ENCODE results near the gene RNF130.

The RNF130 gene

DNA sequence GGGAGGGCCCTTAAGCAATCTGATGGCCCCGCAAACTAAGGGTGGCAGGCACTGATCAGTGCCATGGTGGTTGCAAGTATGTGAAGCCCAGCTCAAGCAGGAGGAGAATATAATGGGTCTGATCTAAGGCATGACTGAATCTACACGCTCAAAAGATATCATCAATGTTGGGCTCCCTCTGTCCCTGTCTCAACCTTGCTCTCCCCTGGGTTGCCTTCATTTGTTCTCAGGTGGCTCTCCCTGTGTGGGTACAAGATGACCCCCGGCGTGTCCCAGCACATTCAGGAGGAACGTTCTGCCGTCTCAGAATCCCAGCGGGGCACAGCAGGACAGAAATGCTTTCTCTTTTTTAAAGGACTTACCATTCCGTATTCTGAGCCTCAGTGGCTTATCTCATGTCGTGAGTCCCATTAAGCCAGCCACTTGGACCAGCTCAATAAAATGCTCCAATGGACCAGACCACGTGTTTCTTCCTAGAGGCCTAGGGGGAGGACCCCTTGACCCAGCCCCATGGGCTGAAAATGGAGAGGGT lies 12.0 kb upstream of the RNF130 start:
- no peak overlapping the region for H3K9ac ChIP-seq
- no peaks in the 10 kb centered on the region for H3K27me3 ChIP-seq (ENCODE audit: insufficient read depth, low read depth)
- TF ChIP-seq, protein P1, sequence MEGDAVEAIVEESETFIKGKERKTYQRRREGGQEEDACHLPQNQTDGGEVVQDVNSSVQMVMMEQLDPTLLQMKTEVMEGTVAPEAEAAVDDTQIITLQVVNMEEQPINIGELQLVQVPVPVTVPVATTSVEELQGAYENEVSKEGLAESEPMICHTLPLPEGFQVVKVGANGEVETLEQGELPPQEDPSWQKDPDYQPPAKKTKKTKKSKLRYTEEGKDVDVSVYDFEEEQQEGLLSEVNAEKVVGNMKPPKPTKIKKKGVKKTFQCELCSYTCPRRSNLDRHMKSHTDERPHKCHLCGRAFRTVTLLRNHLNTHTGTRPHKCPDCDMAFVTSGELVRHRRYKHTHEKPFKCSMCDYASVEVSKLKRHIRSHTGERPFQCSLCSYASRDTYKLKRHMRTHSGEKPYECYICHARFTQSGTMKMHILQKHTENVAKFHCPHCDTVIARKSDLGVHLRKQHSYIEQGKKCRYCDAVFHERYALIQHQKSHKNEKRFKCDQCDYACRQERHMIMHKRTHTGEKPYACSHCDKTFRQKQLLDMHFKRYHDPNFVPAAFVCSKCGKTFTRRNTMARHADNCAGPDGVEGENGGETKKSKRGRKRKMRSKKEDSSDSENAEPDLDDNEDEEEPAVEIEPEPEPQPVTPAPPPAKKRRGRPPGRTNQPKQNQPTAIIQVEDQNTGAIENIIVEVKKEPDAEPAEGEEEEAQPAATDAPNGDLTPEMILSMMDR (conservative IDR thresholded peaks at IDR 0.05; ENCODE audit: low read depth, low read length) = no peak
- no peaks in the 10 kb centered on the region for H3K79me2 ChIP-seq (ENCODE audit: insufficient read depth, low read depth)
- H3K27ac ChIP-seq = no peak overlapping the region
- H3K4me2 ChIP-seq = no peak overlapping the region
- no peak overlapping the region for H3K4me3 ChIP-seq (IDR thresholded peaks at IDR 0.05; ENCODE audit: insufficient read depth, low read depth, low read length)
- H3K36me3 ChIP-seq (ENCODE audit: insufficient read depth) = no peaks in the 10 kb centered on the region
- no peaks in the 10 kb centered on the region for H4K20me1 ChIP-seq (ENCODE audit: insufficient read depth)
- peaks cover 3% of the 10 kb centered on the region for H3K4me1 ChIP-seq (ENCODE audit: low read depth, poor library complexity, severe bottlenecking)
- no peak overlapping the region for H2AFZ ChIP-seq (ENCODE audit: low read depth)

DNA sequence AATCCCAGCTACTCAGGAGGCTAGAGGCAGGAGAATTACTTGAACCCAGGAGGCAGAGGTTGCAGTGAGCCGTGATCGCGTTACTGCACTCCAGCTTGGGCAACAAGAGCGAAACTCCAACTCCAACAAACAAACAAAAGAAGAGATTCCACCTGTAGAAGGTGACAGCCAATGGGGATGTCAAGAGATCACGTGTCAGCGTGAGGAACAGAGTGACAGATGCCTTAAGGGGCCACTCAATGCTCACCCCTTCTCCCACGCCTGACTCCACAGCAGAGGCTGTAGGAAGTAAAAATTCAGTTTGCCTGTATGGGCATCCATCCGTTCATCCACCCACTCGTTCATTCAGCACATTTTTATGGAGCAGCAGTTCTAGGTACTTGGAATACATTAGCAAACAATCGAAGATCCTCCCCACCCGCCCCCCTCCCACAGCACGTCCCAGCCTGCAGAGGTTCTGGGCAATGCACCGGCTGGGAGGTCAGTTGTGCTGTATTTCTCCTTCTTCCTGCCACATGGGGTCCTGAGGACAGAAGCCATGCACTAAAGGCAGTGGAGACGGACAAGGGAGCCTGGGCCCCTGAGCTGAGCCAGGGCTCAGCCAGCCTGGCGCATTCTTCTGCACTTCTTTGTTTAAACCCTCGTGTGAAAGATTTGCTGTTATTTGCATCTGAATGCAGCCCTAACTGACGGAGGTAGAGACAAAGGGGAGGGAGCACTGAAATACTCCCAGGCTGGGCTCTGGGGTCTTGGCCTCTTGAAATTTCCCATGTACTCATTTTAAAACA lies 11.3 kb upstream of the RNF130 start:
- Histone ChIP-seq H3K27ac (no peak overlapping the region), H3K4me3 (IDR thresholded peaks at IDR 0.05; ENCODE audit: insufficient read depth, low read depth, low read length) (no peak overlapping the region), H4K20me1 (ENCODE audit: insufficient read depth) (no peaks in the 10 kb centered on the region), H3K4me1 (ENCODE audit: low read depth, poor library complexity, severe bottlenecking) (peaks cover 3% of the 10 kb centered on the region), H3K27me3 (ENCODE audit: insufficient read depth, low read depth) (no peaks in the 10 kb centered on the region), H3K4me2 (no peak overlapping the region), H2AFZ (ENCODE audit: low read depth) (no peak overlapping the region), H3K36me3 (ENCODE audit: insufficient read depth) (no peaks in the 10 kb centered on the region), H3K79me2 (ENCODE audit: insufficient read depth, low read depth) (no peaks in the 10 kb centered on the region), H3K9ac (no peak overlapping the region)
- TF ChIP-seq, protein P1 (conservative IDR thresholded peaks at IDR 0.05; ENCODE audit: low read depth, low read length) = no peak

DNA sequence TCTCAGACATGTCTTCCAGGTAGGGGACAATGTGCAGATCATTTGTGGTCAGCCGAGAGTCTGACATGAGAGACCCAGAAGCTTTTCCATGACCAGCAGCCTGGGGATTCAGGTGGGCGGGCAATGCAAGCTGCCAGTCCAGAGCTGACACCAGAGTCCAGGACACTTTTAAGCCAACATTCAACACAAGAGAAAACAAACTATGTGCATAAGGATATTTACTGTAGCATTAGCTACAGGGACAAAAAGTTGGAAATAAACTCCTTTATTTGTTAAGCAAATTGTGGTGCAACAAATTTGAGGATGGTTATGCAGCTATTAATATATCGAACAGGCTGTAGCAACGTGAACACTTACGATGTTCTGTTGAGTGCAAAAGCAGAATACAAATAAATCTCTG lies 9.9 kb upstream of the RNF130 start:
- H3K79me2 ChIP-seq (ENCODE audit: insufficient read depth, low read depth) = no peaks in the 10 kb centered on the region
- no peak overlapping the region for H3K9ac ChIP-seq
- TF ChIP-seq, protein P1 (conservative IDR thresholded peaks at IDR 0.05; ENCODE audit: low read depth, low read length) = no peak
- peaks cover 3% of the 10 kb centered on the region for H3K4me1 ChIP-seq (ENCODE audit: low read depth, poor library complexity, severe bottlenecking)
- H3K36me3 ChIP-seq (ENCODE audit: insufficient read depth) = no peaks in the 10 kb centered on the region
- no peaks in the 10 kb centered on the region for H3K27me3 ChIP-seq (ENCODE audit: insufficient read depth, low read depth)
- no peak overlapping the region for H3K27ac ChIP-seq
- H3K4me3 ChIP-seq (IDR thresholded peaks at IDR 0.05; ENCODE audit: insufficient read depth, low read depth, low read length) = no peak overlapping the region
- no peak overlapping the region for H3K4me2 ChIP-seq
- no peaks in the 10 kb centered on the region for H4K20me1 ChIP-seq (ENCODE audit: insufficient read depth)
- H2AFZ ChIP-seq (ENCODE audit: low read depth) = no peak overlapping the region

DNA sequence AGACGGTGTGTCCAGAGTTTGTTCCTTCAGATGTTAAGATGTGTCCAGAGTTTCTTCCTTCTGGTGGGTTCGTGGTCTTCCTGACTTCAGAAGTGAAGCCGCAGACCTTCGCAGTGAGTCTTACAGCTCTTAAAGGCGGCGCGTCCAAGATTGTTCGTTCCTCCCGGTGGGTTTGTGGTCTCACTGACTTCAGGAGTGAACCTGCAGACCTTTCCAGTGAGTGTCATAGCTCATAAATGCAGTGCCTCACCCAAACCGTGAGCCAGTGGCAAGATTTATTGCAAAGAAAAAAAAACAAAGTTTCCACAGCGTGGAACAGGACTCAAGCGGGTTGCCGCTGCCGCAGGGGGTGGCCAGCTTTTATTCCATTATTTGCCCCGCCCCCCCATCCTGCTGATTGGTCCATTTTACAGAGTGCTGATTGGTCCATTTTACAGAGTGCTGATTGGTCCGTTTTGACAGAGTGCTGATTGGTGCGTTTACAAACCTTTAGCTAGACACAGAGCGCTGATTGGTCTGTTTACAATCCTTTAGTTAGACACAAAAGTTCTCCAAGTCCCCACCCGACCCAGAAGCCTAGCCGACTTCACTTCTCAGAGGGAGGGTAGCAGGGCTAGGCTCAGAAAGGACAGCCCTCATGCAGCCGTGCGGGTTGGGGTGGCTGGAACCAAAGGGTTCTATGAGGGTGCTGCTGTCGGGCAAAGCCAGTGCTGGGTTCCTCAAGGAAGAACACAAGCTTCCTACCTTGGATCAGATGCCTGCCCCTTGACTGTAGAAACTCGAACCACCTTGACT lies 9.1 kb upstream of the RNF130 start:
- Histone ChIP-seq H3K27me3 (ENCODE audit: insufficient read depth, low read depth) (no peaks in the 10 kb centered on the region), H3K9ac (no peak overlapping the region), H4K20me1 (ENCODE audit: insufficient read depth) (no peaks in the 10 kb centered on the region), H3K4me3 (IDR thresholded peaks at IDR 0.05; ENCODE audit: insufficient read depth, low read depth, low read length) (no peak overlapping the region), H3K4me2 (no peak overlapping the region), H3K79me2 (ENCODE audit: insufficient read depth, low read depth) (no peaks in the 10 kb centered on the region), H3K4me1 (ENCODE audit: low read depth, poor library complexity, severe bottlenecking) (peaks cover 3% of the 10 kb centered on the region), H3K36me3 (ENCODE audit: insufficient read depth) (no peaks in the 10 kb centered on the region), H2AFZ (ENCODE audit: low read depth) (no peak overlapping the region), H3K27ac (no peak overlapping the region)
- TF ChIP-seq, protein P1 (conservative IDR thresholded peaks at IDR 0.05; ENCODE audit: low read depth, low read length) = no peak

Measured in KMS-11 (cell line).